ENCODE results near the gene PUM2.
A peak's percentile ranks its signal among the peaks of the same experiment; 100 is the strongest.

Gene PUM2

GRCh38 chr2:20353241-20353992 is 2.8 kb upstream of the PUM2 start:
- no peak overlapping the region for H3K4me3 ChIP-seq (ENCODE audit: low read length)
- no peak overlapping the region for H3K4ac ChIP-seq (ENCODE audit: low read depth, low read length)
- no CpG with 5 or more reads among the region's 9 CpGs for WGBS (ENCODE audit: extremely low coverage, insufficient coverage, low lambda C conversion rate)
- H3K4me1 ChIP-seq (ENCODE audit: control insufficient read depth, low read depth, low read length) = peaks cover 7% of the 10 kb centered on the region
- no peak overlapping the region for H4K8ac ChIP-seq (ENCODE audit: low read depth, low read length)
- no peak overlapping the region for H2BK120ac ChIP-seq (ENCODE audit: low read depth, low read length)
- no peaks in the 10 kb centered on the region for H3K36me3 ChIP-seq (ENCODE audit: control insufficient read depth, insufficient read depth, low read length)
- H3K23ac ChIP-seq (ENCODE audit: low read length) = no peak overlapping the region
- H3K27ac ChIP-seq (ENCODE audit: low read depth, low read length) = no peak overlapping the region
- H3K18ac ChIP-seq (ENCODE audit: low read length) = no peak overlapping the region
- no peak overlapping the region for H3K9ac ChIP-seq (ENCODE audit: low read length)
- H2BK15ac ChIP-seq (replicated peaks; ENCODE audit: low read depth) = no peak overlapping the region
- no peak overlapping the region for H3K4me2 ChIP-seq (ENCODE audit: low read length)
- H3K79me2 ChIP-seq (ENCODE audit: control insufficient read depth, insufficient read depth, low read length) = peaks cover 18% of the 10 kb centered on the region
- no peaks in the 10 kb centered on the region for H3K27me3 ChIP-seq (ENCODE audit: insufficient read depth, low read length, poor library complexity)
- H4K5ac ChIP-seq (ENCODE audit: low read length) = no peak overlapping the region
- no peak overlapping the region for H3K56ac ChIP-seq (ENCODE audit: low read length)
- no peak overlapping the region for H2AK5ac ChIP-seq (ENCODE audit: low read length)
- no peak overlapping the region for H2BK5ac ChIP-seq (ENCODE audit: low read length)
- no peaks in the 10 kb centered on the region for H3K79me1 ChIP-seq (ENCODE audit: low read length)
- peak; percentile 59 for DNase-seq

GRCh38 chr2:20352581-20353216 is 2.1 kb upstream of the PUM2 start:
- H3K27ac ChIP-seq (ENCODE audit: low read depth, low read length) = no peak overlapping the region
- no peak overlapping the region for H2AK5ac ChIP-seq (ENCODE audit: low read length)
- H2BK120ac ChIP-seq (ENCODE audit: low read depth, low read length) = no peak overlapping the region
- H3K27me3 ChIP-seq (ENCODE audit: insufficient read depth, low read length, poor library complexity) = no peaks in the 10 kb centered on the region
- H2BK5ac ChIP-seq (ENCODE audit: low read length) = no peak overlapping the region
- H3K9ac ChIP-seq (ENCODE audit: low read length) = no peak overlapping the region
- H3K4ac ChIP-seq (ENCODE audit: low read depth, low read length) = no peak overlapping the region
- H3K79me1 ChIP-seq (ENCODE audit: low read length) = no peaks in the 10 kb centered on the region
- peak overlapping the region; percentile 46 for H3K56ac ChIP-seq (ENCODE audit: low read length)
- H3K4me3 ChIP-seq (ENCODE audit: low read length) = no peak overlapping the region
- H2BK15ac ChIP-seq (replicated peaks; ENCODE audit: low read depth) = no peak overlapping the region
- peaks cover 24% of the 10 kb centered on the region for H3K79me2 ChIP-seq (ENCODE audit: control insufficient read depth, insufficient read depth, low read length)
- DNase-seq = no peak
- H3K4me2 ChIP-seq (ENCODE audit: low read length) = no peak overlapping the region
- H3K18ac ChIP-seq (ENCODE audit: low read length) = peak overlapping the region; percentile 51
- no peak overlapping the region for H4K8ac ChIP-seq (ENCODE audit: low read depth, low read length)
- no peaks in the 10 kb centered on the region for H3K36me3 ChIP-seq (ENCODE audit: control insufficient read depth, insufficient read depth, low read length)
- H4K5ac ChIP-seq (ENCODE audit: low read length) = no peak overlapping the region
- WGBS (ENCODE audit: extremely low coverage, insufficient coverage, low lambda C conversion rate) = no CpG with 5 or more reads among the region's 5 CpGs
- peaks cover 9% of the 10 kb centered on the region for H3K4me1 ChIP-seq (ENCODE audit: control insufficient read depth, low read depth, low read length)
- no peak overlapping the region for H3K23ac ChIP-seq (ENCODE audit: low read length)

- Histone ChIP-seq H3K27ac (ENCODE audit: low read depth, low read length) (no peak overlapping the region), H3K4ac (ENCODE audit: low read depth, low read length) (no peak overlapping the region), H3K56ac (ENCODE audit: low read length) (peak overlapping the region; percentile 34), H3K4me3 (ENCODE audit: low read length) (no peak overlapping the region), H3K79me1 (ENCODE audit: low read length) (no peaks in the 10 kb centered on the region), H3K4me2 (ENCODE audit: low read length) (peak overlapping the region; percentile 94), H3K79me2 (ENCODE audit: control insufficient read depth, insufficient read depth, low read length) (peaks cover 29% of the 10 kb centered on the region), H2BK120ac (ENCODE audit: low read depth, low read length) (no peak overlapping the region), H3K4me1 (ENCODE audit: control insufficient read depth, low read depth, low read length) (peaks cover 11% of the 10 kb centered on the region), H4K8ac (ENCODE audit: low read depth, low read length) (no peak overlapping the region), H3K36me3 (ENCODE audit: control insufficient read depth, insufficient read depth, low read length) (no peaks in the 10 kb centered on the region), H3K23ac (ENCODE audit: low read length) (no peak overlapping the region), H2BK15ac (replicated peaks; ENCODE audit: low read depth) (no peak overlapping the region), H2BK5ac (ENCODE audit: low read length) (no peak overlapping the region), H3K9ac (ENCODE audit: low read length) (peak overlapping the region; percentile 94), H3K18ac (ENCODE audit: low read length) (peak overlapping the region; percentile 51), H3K27me3 (ENCODE audit: insufficient read depth, low read length, poor library complexity) (no peaks in the 10 kb centered on the region), H4K5ac (ENCODE audit: low read length) (no peak overlapping the region), H2AK5ac (ENCODE audit: low read length) (no peak overlapping the region)
- DNase-seq = peak; percentile 79
- no CpG with 5 or more reads among the region's 4 CpGs for WGBS (ENCODE audit: extremely low coverage, insufficient coverage, low lambda C conversion rate)
Observed at GRCh38 chr2:20352230-20352578, 1.6 kb upstream of the PUM2 start.

- Histone ChIP-seq H3K27ac (ENCODE audit: low read depth, low read length) (peak overlapping the region; percentile 91), H3K23ac (ENCODE audit: low read length) (no peak overlapping the region), H3K4ac (ENCODE audit: low read depth, low read length) (peak overlapping the region; percentile 77), H3K4me1 (ENCODE audit: control insufficient read depth, low read depth, low read length) (peaks cover 14% of the 10 kb centered on the region), H2AK5ac (ENCODE audit: low read length) (no peak overlapping the region), H3K9ac (ENCODE audit: low read length) (peak overlapping the region; percentile 94), H4K8ac (ENCODE audit: low read depth, low read length) (peak overlapping the region; percentile 84), H2BK5ac (ENCODE audit: low read length) (peak overlapping the region; percentile 77), H3K4me3 (ENCODE audit: low read length) (peak overlapping the region; percentile 61), H3K79me1 (ENCODE audit: low read length) (no peaks in the 10 kb centered on the region), H3K79me2 (ENCODE audit: control insufficient read depth, insufficient read depth, low read length) (peaks cover 34% of the 10 kb centered on the region), H3K4me2 (ENCODE audit: low read length) (peak overlapping the region; percentile 94), H2BK120ac (ENCODE audit: low read depth, low read length) (no peak overlapping the region), H4K5ac (ENCODE audit: low read length) (peak overlapping the region; percentile 50), H3K27me3 (ENCODE audit: insufficient read depth, low read length, poor library complexity) (no peaks in the 10 kb centered on the region), H2BK15ac (replicated peaks; ENCODE audit: low read depth) (no peak overlapping the region), H3K36me3 (ENCODE audit: control insufficient read depth, insufficient read depth, low read length) (no peaks in the 10 kb centered on the region), H3K18ac (ENCODE audit: low read length) (peak overlapping the region; percentile 43), H3K56ac (ENCODE audit: low read length) (peak overlapping the region; percentile 94)
- 100% methylated on average over 2 of the region's 13 CpGs for WGBS (ENCODE audit: extremely low coverage, insufficient coverage, low lambda C conversion rate)
- peak; percentile 29 for DNase-seq
Observed at GRCh38 chr2:20351555-20352229, 1.0 kb upstream of the PUM2 start.

GRCh38 chr2:20350041-20350712 is 467 bp downstream of the PUM2 start:
- H3K79me1 ChIP-seq (ENCODE audit: low read length) = no peaks in the 10 kb centered on the region
- WGBS (ENCODE audit: extremely low coverage, insufficient coverage, low lambda C conversion rate) = no CpG with 5 or more reads among the region's 67 CpGs
- H2BK5ac ChIP-seq (ENCODE audit: low read length) = peak overlapping the region; percentile 92
- peak overlapping the region; percentile 96 for H3K4ac ChIP-seq (ENCODE audit: low read depth, low read length)
- H3K23ac ChIP-seq (ENCODE audit: low read length) = peak overlapping the region; percentile 83
- H3K9ac ChIP-seq (ENCODE audit: low read length) = peak overlapping the region; percentile 98
- peak overlapping the region; percentile 93 for H3K4me3 ChIP-seq (ENCODE audit: low read length)
- no peak overlapping the region for H4K5ac ChIP-seq (ENCODE audit: low read length)
- H3K79me2 ChIP-seq (ENCODE audit: control insufficient read depth, insufficient read depth, low read length) = peaks cover 47% of the 10 kb centered on the region
- H3K4me1 ChIP-seq (ENCODE audit: control insufficient read depth, low read depth, low read length) = peaks cover 14% of the 10 kb centered on the region
- H3K36me3 ChIP-seq (ENCODE audit: control insufficient read depth, insufficient read depth, low read length) = no peaks in the 10 kb centered on the region
- DNase-seq = peak; percentile 77
- H3K56ac ChIP-seq (ENCODE audit: low read length) = peak overlapping the region; percentile 99
- peak overlapping the region; percentile 93 for H2BK120ac ChIP-seq (ENCODE audit: low read depth, low read length)
- H3K18ac ChIP-seq (ENCODE audit: low read length) = peak overlapping the region; percentile 98
- H2BK15ac ChIP-seq (replicated peaks; ENCODE audit: low read depth) = no peak overlapping the region
- H2AK5ac ChIP-seq (ENCODE audit: low read length) = no peak overlapping the region
- peak overlapping the region; percentile 42 for H3K4me2 ChIP-seq (ENCODE audit: low read length)
- no peak overlapping the region for H4K8ac ChIP-seq (ENCODE audit: low read depth, low read length)
- H3K27me3 ChIP-seq (ENCODE audit: insufficient read depth, low read length, poor library complexity) = no peaks in the 10 kb centered on the region
- peak overlapping the region; percentile 99 for H3K27ac ChIP-seq (ENCODE audit: low read depth, low read length)

All from mesendoderm (in vitro differentiated cells).